NCI-H1694 (cell line): ENCODE results near the gene ATXN10.

ENCODE experiments used
- DNase-seq: peaks from one replicate; lab custom pipeline; 2025; lab: John Stamatoyannopoulos, UW

The ATXN10 gene

DNA sequence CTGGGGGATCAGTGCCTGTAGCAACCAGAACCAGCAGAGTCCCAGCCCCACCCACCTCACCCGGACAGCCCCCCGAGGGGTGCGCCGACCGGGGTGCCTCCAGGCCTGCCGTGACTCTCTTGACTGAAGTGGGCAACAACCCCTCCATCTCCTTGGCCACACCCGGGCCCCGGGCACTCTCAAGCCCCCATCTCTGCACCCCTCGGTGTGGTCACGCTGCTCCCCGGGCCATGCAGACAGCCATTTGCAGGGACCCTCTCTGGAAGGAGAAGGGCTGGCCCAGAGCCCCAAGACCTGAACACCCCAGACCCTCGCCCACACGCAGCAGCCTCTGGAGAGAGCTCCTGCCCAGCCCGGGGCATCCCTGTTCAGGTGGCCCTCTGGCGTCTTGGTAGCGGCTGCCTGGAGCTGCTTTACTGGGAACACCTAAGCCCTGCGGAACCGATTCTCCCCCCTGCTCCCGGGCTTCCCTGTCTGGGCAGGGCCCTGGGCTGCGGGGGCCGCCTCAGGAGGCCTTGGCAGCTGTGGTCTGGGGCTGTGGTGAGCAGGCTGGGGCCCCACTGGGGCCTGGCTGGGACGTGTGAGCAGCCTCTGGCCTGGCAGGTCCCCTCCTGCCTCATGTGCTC, 220.5 kb downstream of the ATXN10 start:
- no peak for DNase-seq

DNA sequence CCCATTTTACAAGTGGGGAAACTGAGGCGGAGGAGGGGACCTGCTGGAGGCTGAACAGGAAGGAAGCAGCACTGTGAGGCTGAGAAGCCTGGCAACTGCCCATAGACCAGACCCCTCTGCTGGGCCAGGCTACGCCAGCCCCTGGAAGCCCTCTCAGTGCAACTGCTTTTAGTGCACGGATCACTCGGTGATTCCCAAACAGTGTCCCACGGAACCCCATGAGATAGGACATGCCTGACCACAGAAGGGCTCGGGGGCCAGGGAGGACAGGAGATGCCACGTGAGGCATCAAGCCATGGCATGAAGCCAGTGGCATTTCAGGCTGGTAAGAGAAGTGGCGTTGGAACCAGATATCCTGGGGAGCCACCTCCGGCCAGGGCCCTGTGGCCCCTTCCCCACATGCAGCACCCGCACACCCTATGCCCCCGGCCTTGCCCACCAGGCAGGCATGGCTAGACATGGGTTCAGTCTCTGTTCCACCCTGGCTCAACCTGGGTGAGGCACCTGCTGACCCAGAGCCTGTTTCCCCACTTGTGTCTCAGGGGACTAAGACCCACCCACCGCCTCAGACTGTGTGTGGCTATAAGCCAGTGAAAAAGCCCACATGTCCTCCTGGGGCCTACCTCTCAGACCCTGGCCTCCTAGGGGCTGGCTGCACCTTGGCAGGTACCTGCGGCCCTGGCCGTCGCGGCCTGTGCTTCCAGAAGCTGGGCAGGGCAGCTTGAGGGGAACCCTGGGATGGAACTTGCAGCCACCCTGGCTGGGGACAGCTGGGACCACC, 221.2 kb downstream of the ATXN10 start:
- DNase-seq: no peak

GRCh38 chr22:45893516-45893915, 221.9 kb downstream of the ATXN10 start:
- DNase-seq: no peak
